GM23338 (cell line): ENCODE measurements around the gene LCE3B. TPM values are rescaled to one million over a fixed set of nuclear protein-coding genes. Genes with fewer than 3 reads are reported as not detected.

ENCODE experiments used
- ATAC-seq: fragments of 200-7000 bp; cut with Tn5 transposase; 3 replicates; pipeline ENCODE4 v1.9.1; 2020
- DNase-seq: peaks from one replicate; pipeline ENCODE4 v3.0.0-alpha.2; 2015; ENCODE audit warnings: low spot score
- H2AFZ ChIP-seq: fragments of 200-600 bp; sonication (generic); 2 replicates; pipeline ENCODE4 v1.8.0; 2016; ENCODE audit warnings: antibody characterized with exemption, mild to moderate bottlenecking, moderate library complexity
- H3F3A ChIP-seq: fragments of 200-600 bp; sonication (generic); replicated peaks from 2 replicates; pipeline ENCODE4 v1.8.0; 2017; ENCODE audit warnings: antibody characterized with exemption, mixed run types, low read depth
- H3K27ac ChIP-seq: fragments of 200-600 bp; sonication (generic); 2 replicates; pipeline ENCODE4 v1.6.1; 2016; ENCODE audit warnings: low read depth
- H3K27me3 ChIP-seq: fragments of 200-600 bp; sonication (generic); 2 replicates; pipeline ENCODE4 v1.8.0; 2016; ENCODE audit warnings: mild to moderate bottlenecking, mixed run types, moderate library complexity; ENCODE audit not compliant: insufficient read depth
- H3K36me3 ChIP-seq: fragments of 200-600 bp; sonication (generic); 2 replicates; pipeline ENCODE4 v1.8.0; 2016; ENCODE audit warnings: mild to moderate bottlenecking; ENCODE audit not compliant: insufficient read depth
- H3K4me1 ChIP-seq: fragments of 200-600 bp; sonication (generic); 2 replicates; pipeline ENCODE4 v1.8.0; 2016; ENCODE audit warnings: mild to moderate bottlenecking, moderate library complexity; ENCODE audit not compliant: insufficient read depth
- H3K4me2 ChIP-seq: fragments of 200-600 bp; sonication (generic); 2 replicates; pipeline ENCODE4 v1.7.1; 2017; ENCODE audit warnings: mixed run types
- H3K4me3 ChIP-seq: fragments of 200-600 bp; sonication (generic); 2 replicates; pipeline ENCODE4 v1.6.1; 2016; ENCODE audit warnings: mixed run types
- H3K79me2 ChIP-seq: fragments of 200-600 bp; sonication (generic); replicated peaks from 2 replicates; pipeline ENCODE4 v1.8.0; 2017; ENCODE audit warnings: mild to moderate bottlenecking; ENCODE audit not compliant: insufficient read depth
- H3K9me2 ChIP-seq: fragments of 200-600 bp; sonication (generic); 2 replicates; pipeline ENCODE4 v1.8.0; 2017; ENCODE audit not compliant: insufficient read depth
- H4K20me1 ChIP-seq: fragments of 200-600 bp; sonication (generic); replicated peaks from 2 replicates; pipeline ENCODE4 v1.8.0; 2017; ENCODE audit warnings: mild to moderate bottlenecking; ENCODE audit not compliant: insufficient read depth
- H3K27ac Mint-ChIP-seq: 2 replicates; pipeline ENCODE4 v1.8.0; 2020; ENCODE audit warnings: inconsistent platforms, mild to moderate bottlenecking, moderate library complexity, mixed read lengths
- H3K27me3 Mint-ChIP-seq: 3 replicates; pipeline ENCODE4 v1.8.0; 2022; ENCODE audit warnings: low read depth, mild to moderate bottlenecking, moderate library complexity, mixed read lengths, inconsistent platforms; ENCODE audit not compliant: insufficient read depth, poor library complexity
- H3K36me3 Mint-ChIP-seq: 3 replicates; pipeline ENCODE4 v1.8.0; 2021; ENCODE audit warnings: low read depth, mild to moderate bottlenecking, inconsistent platforms, moderate library complexity, mixed read lengths
- H3K4me1 Mint-ChIP-seq: 3 replicates; pipeline ENCODE4 v1.8.0; 2020; ENCODE audit warnings: mild to moderate bottlenecking, inconsistent platforms, mixed read lengths
- H3K4me3 Mint-ChIP-seq: 3 replicates; pipeline ENCODE4 v1.8.0; 2021; ENCODE audit warnings: moderate library complexity, mild to moderate bottlenecking, inconsistent platforms, mixed read lengths
- H3K9me3 Mint-ChIP-seq: 3 replicates; pipeline ENCODE4 v1.8.0; 2020; ENCODE audit warnings: moderate library complexity, mild to moderate bottlenecking, inconsistent platforms, mixed read lengths
- CREB1 ChIP-seq: fragments of 250-450 bp; sonication (Bioruptor Pico); IDR thresholded peaks from 2 replicates; pipeline ENCODE4 v1.5.0; 2020; ENCODE audit warnings: low read depth, mild to moderate bottlenecking, moderate library complexity
- EZH2 ChIP-seq: fragments of 200-600 bp; sonication (generic); IDR thresholded peaks from one replicate; pipeline ENCODE4 v1.8.0; 2017; ENCODE audit warnings: antibody characterized with exemption, mild to moderate bottlenecking, low read depth; ENCODE audit not compliant: unreplicated experiment
- EZH2phosphoT487 ChIP-seq: fragments of 200-600 bp; sonication (generic); IDR thresholded peaks from one replicate; pipeline ENCODE4 v1.8.1; 2018; ENCODE audit warnings: antibody characterized with exemption; ENCODE audit not compliant: unreplicated experiment
- JUNB ChIP-seq: IDR thresholded peaks from one replicate; pipeline ENCODE4 v1.6.1; 2016; ENCODE audit warnings: antibody characterized with exemption; ENCODE audit not compliant: unreplicated experiment
- NANOG ChIP-seq: IDR thresholded peaks from 2 replicates; pipeline ENCODE4 v1.6.1; 2016; ENCODE audit warnings: antibody characterized with exemption, borderline replicate concordance
- POLR2AphosphoS5 ChIP-seq: IDR thresholded peaks from 2 replicates; pipeline ENCODE4 v1.6.1; 2016; ENCODE audit warnings: antibody characterized with exemption, low read depth
- STAT1 ChIP-seq: IDR thresholded peaks from one replicate; pipeline ENCODE4 v1.6.1; 2016; ENCODE audit warnings: antibody characterized with exemption; ENCODE audit not compliant: unreplicated experiment
- ZNF114 ChIP-seq: fragments of 250-450 bp; sonication (Bioruptor Pico); IDR thresholded peaks from 2 replicates; pipeline ENCODE4 v1.5.0; 2020; ENCODE audit warnings: mild to moderate bottlenecking, moderate library complexity
- ZNF331 ChIP-seq: fragments of 250-450 bp; sonication (Bioruptor Pico); IDR thresholded peaks from 2 replicates; pipeline ENCODE4 v1.5.0; 2020; ENCODE audit warnings: low read depth, mild to moderate bottlenecking, moderate library complexity
- polyA plus RNA-seq: library from polyadenylated mRNA; unstranded; fragments of >200 nt; fragmentation: Nextera tagmentation; extraction: Ambion mirVana; gene quantifications from 2 replicates; pipeline ENCODE4 v1.2.1, GENCODE V29; 2016
- total RNA-seq: library from RNA; depleted of rRNA; stranded (reverse); fragments of >200 nt; shearing (Covaris generic); gene quantifications from 2 replicates; pipeline ENCODE4 v1.2.3, GENCODE V29; 2014
- TF ChIP-seq, protein P1 (sequence below), 2 experiments: fragments of 200-600 bp in 1 of 2; sonication (generic) in 1 of 2; conservative IDR thresholded peaks; 2 replicates each; pipeline versions ENCODE4 v1.5.1 to v1.6.1; 2016 to 2017; ENCODE audit warnings: antibody characterized with exemption in 2 of 2, low read depth in 2 of 2, mild to moderate bottlenecking in 2 of 2, moderate library complexity in 1 of 2
- TF ChIP-seq, protein P2 (sequence below): IDR thresholded peaks from one replicate; pipeline ENCODE4 v1.6.1; 2018; ENCODE audit warnings: antibody characterized with exemption; ENCODE audit not compliant: unreplicated experiment
- TF ChIP-seq, protein P3 (sequence below): IDR thresholded peaks from 2 replicates; pipeline ENCODE4 v1.6.1; 2016; ENCODE audit warnings: antibody characterized with exemption
- TF ChIP-seq, protein P4 (sequence below): fragments of 250-450 bp; sonication (Bioruptor Pico); IDR thresholded peaks from 2 replicates; pipeline ENCODE4 v1.5.0; 2020; ENCODE audit warnings: mild to moderate bottlenecking, moderate library complexity

Gene LCE3B
- total and polyA plus RNA-seq, 2 experiments from 2014 or later, result not detected

DNA sequence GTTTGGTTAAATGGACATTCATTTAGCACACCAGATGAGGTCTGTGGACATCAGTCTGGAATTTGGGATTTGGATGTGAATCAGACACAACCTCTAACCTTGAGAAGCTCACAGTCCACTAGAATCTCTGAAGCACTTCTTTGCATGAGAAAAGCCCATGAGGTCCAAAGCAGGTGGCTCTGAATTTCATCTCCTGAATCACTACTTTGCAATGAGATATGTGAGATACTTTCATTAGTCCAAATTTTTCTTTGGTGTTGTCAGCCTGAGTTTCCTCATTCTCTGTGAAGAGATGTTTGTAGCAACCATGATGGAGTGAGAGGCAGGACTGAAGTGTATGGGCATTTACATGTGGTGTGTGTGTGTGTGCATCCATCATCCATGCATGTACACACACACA is 33.0 kb downstream of the LCE3B start:
- Mint-ChIP-seq H3K36me3 (no peaks in the 10 kb centered on the region), H3K27me3 (no peaks in the 10 kb centered on the region), H3K4me1 (no peaks in the 10 kb centered on the region), H3K4me3 (no peak overlapping the region), H3K9me3 (no peaks in the 10 kb centered on the region), H3K27ac (no peak overlapping the region)
- Histone ChIP-seq H3K36me3 (no peaks in the 10 kb centered on the region), H2AFZ (no peak overlapping the region), H3K79me2 (no peaks in the 10 kb centered on the region), H3K4me3 (no peak overlapping the region), H3K4me2 (no peak overlapping the region), H3K4me1 (no peaks in the 10 kb centered on the region), H3F3A (no peaks in the 10 kb centered on the region), H3K27ac (no peak overlapping the region), H4K20me1 (no peaks in the 10 kb centered on the region), H3K27me3 (no peaks in the 10 kb centered on the region), H3K9me2 (peaks cover 10% of the 10 kb centered on the region)
- ATAC-seq (no peak), DNase-seq (no peak)
- TF ChIP-seq, protein P1, sequence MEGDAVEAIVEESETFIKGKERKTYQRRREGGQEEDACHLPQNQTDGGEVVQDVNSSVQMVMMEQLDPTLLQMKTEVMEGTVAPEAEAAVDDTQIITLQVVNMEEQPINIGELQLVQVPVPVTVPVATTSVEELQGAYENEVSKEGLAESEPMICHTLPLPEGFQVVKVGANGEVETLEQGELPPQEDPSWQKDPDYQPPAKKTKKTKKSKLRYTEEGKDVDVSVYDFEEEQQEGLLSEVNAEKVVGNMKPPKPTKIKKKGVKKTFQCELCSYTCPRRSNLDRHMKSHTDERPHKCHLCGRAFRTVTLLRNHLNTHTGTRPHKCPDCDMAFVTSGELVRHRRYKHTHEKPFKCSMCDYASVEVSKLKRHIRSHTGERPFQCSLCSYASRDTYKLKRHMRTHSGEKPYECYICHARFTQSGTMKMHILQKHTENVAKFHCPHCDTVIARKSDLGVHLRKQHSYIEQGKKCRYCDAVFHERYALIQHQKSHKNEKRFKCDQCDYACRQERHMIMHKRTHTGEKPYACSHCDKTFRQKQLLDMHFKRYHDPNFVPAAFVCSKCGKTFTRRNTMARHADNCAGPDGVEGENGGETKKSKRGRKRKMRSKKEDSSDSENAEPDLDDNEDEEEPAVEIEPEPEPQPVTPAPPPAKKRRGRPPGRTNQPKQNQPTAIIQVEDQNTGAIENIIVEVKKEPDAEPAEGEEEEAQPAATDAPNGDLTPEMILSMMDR (conservative IDR thresholded peaks at IDR 0.05; ENCODE audit: low read depth in 2 of 2), result no peak
- no peak for TF ChIP-seq JUNB
- TF ChIP-seq, protein P2, sequence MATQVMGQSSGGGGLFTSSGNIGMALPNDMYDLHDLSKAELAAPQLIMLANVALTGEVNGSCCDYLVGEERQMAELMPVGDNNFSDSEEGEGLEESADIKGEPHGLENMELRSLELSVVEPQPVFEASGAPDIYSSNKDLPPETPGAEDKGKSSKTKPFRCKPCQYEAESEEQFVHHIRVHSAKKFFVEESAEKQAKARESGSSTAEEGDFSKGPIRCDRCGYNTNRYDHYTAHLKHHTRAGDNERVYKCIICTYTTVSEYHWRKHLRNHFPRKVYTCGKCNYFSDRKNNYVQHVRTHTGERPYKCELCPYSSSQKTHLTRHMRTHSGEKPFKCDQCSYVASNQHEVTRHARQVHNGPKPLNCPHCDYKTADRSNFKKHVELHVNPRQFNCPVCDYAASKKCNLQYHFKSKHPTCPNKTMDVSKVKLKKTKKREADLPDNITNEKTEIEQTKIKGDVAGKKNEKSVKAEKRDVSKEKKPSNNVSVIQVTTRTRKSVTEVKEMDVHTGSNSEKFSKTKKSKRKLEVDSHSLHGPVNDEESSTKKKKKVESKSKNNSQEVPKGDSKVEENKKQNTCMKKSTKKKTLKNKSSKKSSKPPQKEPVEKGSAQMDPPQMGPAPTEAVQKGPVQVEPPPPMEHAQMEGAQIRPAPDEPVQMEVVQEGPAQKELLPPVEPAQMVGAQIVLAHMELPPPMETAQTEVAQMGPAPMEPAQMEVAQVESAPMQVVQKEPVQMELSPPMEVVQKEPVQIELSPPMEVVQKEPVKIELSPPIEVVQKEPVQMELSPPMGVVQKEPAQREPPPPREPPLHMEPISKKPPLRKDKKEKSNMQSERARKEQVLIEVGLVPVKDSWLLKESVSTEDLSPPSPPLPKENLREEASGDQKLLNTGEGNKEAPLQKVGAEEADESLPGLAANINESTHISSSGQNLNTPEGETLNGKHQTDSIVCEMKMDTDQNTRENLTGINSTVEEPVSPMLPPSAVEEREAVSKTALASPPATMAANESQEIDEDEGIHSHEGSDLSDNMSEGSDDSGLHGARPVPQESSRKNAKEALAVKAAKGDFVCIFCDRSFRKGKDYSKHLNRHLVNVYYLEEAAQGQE, result no peak
- TF ChIP-seq NANOG, result no peak
- TF ChIP-seq ZNF114 (CRISPR knock-in tag), result no peak
- TF ChIP-seq POLR2AphosphoS5, result no peak
- no peak for TF ChIP-seq EZH2phosphoT487
- TF ChIP-seq, protein P3, sequence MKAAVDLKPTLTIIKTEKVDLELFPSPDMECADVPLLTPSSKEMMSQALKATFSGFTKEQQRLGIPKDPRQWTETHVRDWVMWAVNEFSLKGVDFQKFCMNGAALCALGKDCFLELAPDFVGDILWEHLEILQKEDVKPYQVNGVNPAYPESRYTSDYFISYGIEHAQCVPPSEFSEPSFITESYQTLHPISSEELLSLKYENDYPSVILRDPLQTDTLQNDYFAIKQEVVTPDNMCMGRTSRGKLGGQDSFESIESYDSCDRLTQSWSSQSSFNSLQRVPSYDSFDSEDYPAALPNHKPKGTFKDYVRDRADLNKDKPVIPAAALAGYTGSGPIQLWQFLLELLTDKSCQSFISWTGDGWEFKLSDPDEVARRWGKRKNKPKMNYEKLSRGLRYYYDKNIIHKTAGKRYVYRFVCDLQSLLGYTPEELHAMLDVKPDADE, result no peak
- no peak for TF ChIP-seq STAT1
- TF ChIP-seq CREB1, result no peak
- TF ChIP-seq ZNF331 (CRISPR knock-in tag), result no peak
- TF ChIP-seq EZH2, result no peak
- TF ChIP-seq, protein P4, sequence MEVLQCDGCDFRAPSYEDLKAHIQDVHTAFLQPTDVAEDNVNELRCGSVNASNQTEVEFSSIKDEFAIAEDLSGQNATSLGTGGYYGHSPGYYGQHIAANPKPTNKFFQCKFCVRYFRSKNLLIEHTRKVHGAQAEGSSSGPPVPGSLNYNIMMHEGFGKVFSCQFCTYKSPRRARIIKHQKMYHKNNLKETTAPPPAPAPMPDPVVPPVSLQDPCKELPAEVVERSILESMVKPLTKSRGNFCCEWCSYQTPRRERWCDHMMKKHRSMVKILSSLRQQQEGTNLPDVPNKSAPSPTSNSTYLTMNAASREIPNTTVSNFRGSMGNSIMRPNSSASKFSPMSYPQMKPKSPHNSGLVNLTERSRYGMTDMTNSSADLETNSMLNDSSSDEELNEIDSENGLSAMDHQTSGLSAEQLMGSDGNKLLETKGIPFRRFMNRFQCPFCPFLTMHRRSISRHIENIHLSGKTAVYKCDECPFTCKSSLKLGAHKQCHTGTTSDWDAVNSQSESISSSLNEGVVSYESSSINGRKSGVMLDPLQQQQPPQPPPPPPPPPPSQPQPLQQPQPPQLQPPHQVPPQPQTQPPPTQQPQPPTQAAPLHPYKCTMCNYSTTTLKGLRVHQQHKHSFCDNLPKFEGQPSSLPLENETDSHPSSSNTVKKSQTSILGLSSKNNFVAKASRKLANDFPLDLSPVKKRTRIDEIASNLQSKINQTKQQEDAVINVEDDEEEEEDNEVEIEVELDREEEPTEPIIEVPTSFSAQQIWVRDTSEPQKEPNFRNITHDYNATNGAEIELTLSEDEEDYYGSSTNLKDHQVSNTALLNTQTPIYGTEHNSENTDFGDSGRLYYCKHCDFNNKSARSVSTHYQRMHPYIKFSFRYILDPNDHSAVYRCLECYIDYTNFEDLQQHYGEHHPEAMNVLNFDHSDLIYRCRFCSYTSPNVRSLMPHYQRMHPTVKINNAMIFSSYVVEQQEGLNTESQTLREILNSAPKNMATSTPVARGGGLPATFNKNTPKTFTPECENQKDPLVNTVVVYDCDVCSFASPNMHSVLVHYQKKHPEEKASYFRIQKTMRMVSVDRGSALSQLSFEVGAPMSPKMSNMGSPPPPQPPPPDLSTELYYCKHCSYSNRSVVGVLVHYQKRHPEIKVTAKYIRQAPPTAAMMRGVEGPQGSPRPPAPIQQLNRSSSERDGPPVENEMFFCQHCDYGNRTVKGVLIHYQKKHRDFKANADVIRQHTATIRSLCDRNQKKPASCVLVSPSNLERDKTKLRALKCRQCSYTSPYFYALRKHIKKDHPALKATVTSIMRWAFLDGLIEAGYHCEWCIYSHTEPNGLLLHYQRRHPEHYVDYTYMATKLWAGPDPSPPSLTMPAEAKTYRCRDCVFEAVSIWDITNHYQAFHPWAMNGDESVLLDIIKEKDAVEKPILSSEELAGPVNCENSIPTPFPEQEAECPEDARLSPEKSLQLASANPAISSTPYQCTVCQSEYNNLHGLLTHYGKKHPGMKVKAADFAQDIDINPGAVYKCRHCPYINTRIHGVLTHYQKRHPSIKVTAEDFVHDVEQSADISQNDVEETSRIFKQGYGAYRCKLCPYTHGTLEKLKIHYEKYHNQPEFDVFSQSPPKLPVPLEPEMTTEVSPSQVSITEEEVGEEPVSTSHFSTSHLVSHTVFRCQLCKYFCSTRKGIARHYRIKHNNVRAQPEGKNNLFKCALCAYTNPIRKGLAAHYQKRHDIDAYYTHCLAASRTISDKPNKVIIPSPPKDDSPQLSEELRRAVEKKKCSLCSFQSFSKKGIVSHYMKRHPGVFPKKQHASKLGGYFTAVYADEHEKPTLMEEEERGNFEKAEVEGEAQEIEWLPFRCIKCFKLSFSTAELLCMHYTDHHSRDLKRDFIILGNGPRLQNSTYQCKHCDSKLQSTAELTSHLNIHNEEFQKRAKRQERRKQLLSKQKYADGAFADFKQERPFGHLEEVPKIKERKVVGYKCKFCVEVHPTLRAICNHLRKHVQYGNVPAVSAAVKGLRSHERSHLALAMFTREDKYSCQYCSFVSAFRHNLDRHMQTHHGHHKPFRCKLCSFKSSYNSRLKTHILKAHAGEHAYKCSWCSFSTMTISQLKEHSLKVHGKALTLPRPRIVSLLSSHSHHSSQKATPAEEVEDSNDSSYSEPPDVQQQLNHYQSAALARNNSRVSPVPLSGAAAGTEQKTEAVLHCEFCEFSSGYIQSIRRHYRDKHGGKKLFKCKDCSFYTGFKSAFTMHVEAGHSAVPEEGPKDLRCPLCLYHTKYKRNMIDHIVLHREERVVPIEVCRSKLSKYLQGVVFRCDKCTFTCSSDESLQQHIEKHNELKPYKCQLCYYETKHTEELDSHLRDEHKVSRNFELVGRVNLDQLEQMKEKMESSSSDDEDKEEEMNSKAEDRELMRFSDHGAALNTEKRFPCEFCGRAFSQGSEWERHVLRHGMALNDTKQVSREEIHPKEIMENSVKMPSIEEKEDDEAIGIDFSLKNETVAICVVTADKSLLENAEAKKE (CRISPR knock-in tag), result no peak
